ENCODE measurements around the gene UBE2B.
A peak's percentile ranks its signal among the peaks of the same experiment; 100 is the strongest.

The UBE2B gene

DNA sequence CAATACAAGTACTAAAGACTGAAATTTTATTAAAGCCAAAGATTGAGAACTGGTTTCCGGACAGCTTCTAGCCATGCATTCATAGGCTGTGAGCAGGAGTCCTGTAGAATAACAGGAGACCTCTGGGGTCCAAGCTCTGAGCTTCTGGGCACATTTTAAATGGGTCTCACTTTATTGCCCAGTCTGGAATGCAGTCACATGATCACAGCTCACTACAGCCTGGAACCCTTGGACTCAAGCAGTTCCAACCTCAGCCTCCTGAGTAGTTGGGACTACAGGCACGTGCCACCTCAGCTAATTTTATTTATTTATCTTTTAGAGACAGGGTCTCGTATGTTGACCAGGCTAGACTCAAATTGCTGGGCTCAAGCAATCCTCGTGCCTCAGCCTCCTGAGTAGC is 24.9 kb downstream of the UBE2B start:
- no peaks in the 10 kb centered on the region for H3K9me3 ChIP-seq (ENCODE audit: control insufficient read depth, insufficient read depth, low read length)
- H3K27me3 ChIP-seq (ENCODE audit: control insufficient read depth, insufficient read depth, low read length), result no peaks in the 10 kb centered on the region
- H3K4me3 ChIP-seq (ENCODE audit: low read length), result no peak overlapping the region
- no peaks in the 10 kb centered on the region for H3K4me1 ChIP-seq (ENCODE audit: control insufficient read depth, insufficient read depth, low read length)
- WGBS (ENCODE audit: insufficient coverage, insufficient read length), result no CpG with 5 or more reads among the region's 4 CpGs
- DNase-seq (ENCODE audit: low read depth, low spot score), result no peak
- H3K27ac ChIP-seq (ENCODE audit: low read length), result no peak overlapping the region
- H3K36me3 ChIP-seq (ENCODE audit: control insufficient read depth, insufficient read depth, low read length), result no peaks in the 10 kb centered on the region

DNA sequence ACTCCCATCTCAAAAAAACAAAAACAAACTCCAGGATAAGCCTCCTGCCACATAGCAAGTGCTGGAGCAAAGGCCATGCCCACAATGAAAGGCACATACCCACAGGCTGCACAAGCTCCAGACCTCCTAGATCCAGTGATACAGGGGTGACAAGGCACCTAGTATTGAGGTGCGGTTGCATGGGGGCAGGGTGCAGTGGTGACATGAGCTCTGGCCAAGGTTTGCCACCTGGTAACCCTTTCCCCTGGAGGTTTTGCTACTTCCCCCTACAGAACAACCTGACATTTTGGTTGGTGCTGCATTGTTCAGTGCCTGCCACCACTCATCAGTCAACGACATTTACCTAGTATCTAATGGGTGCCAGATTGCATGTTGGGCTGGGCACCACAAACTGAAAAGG is 25.8 kb downstream of the UBE2B start:
- no CpG with 5 or more reads among the region's 2 CpGs for WGBS (ENCODE audit: insufficient coverage, insufficient read length)
- H3K36me3 ChIP-seq (ENCODE audit: control insufficient read depth, insufficient read depth, low read length), result no peaks in the 10 kb centered on the region

DNA sequence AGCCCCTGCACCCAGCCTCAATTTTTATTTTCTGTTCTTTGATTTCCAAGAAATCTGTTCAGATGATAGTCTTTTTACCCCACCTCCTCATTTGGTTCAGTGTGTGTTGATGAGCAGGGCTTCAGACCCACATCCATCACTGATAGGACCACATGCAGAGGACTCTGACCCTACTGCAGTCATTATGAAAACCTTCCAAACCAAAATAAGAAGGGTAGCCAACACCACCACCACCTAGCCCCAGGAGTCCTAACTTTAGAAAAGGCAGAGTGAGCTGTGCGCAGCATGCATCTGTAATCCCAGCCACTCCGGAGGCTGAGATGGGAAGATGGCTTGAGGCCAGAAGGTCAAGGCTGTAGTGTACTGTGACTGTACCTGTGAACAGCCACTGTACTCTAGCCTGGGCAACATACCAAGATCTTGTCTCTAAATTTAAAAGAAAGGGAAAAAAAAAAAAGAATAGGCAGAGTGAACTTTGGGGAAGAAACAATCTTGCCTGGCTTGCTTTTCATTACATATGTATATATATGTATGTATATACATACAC is 27.3 kb downstream of the UBE2B start:
- no CpG with 5 or more reads among the region's 2 CpGs for WGBS (ENCODE audit: insufficient coverage, insufficient read length)
- no peak overlapping the region for H3K27ac ChIP-seq (ENCODE audit: low read length)
- no peaks in the 10 kb centered on the region for H3K9me3 ChIP-seq (ENCODE audit: control insufficient read depth, insufficient read depth, low read length)
- H3K4me1 ChIP-seq (ENCODE audit: control insufficient read depth, insufficient read depth, low read length), result no peaks in the 10 kb centered on the region
- no peak for DNase-seq (ENCODE audit: low read depth, low spot score)
- no peaks in the 10 kb centered on the region; the same call in 1 of the 2 replicates for H3K36me3 ChIP-seq (ENCODE audit: control insufficient read depth, insufficient read depth, low read length)
- H3K4me3 ChIP-seq (ENCODE audit: low read length), result no peak overlapping the region
- H3K27me3 ChIP-seq (ENCODE audit: control insufficient read depth, insufficient read depth, low read length), result no peaks in the 10 kb centered on the region

More for the DNA sequence above, 25.8 kb downstream of the UBE2B start:
- Histone ChIP-seq H3K27ac (ENCODE audit: low read length) (no peak overlapping the region), H3K9me3 (ENCODE audit: control insufficient read depth, insufficient read depth, low read length) (no peaks in the 10 kb centered on the region), H3K4me1 (ENCODE audit: control insufficient read depth, insufficient read depth, low read length) (no peaks in the 10 kb centered on the region), H3K4me3 (ENCODE audit: low read length) (no peak overlapping the region), H3K27me3 (ENCODE audit: control insufficient read depth, insufficient read depth, low read length) (no peaks in the 10 kb centered on the region)
- DNase-seq (ENCODE audit: low read depth, low spot score), result no peak

DNA sequence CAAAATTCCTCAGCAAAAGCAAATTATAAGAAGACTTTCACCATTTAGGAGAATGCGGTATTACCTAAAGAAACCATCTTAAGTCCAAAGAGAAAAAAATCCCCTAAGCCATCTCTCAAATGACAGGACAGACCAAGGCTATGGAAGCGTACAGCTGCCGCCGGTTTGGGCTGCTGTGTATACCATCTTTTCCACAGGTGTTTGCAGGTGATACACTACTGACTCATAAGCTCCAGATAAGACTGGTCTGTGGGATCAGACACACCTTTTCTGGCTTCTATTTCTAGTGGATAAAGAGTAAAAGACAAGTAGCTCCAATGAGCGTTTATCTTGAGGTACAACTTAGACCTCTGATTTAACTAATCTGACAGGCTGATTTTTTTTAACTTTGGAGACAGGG is 32.6 kb downstream of the UBE2B start:
- no peak overlapping the region for H3K27ac ChIP-seq (ENCODE audit: low read length)
- no peaks in the 10 kb centered on the region for H3K27me3 ChIP-seq (ENCODE audit: control insufficient read depth, insufficient read depth, low read length)
- no peak for DNase-seq (ENCODE audit: low read depth, low spot score)
- WGBS (ENCODE audit: insufficient coverage, insufficient read length), result no CpG with 5 or more reads among the region's 5 CpGs
- no peaks in the 10 kb centered on the region for H3K9me3 ChIP-seq (ENCODE audit: control insufficient read depth, insufficient read depth, low read length)
- H3K4me1 ChIP-seq (ENCODE audit: control insufficient read depth, insufficient read depth, low read length), result no peaks in the 10 kb centered on the region; the same call in 1 of the 2 replicates
- peaks cover 2% of the 10 kb centered on the region; the same call in 1 of the 2 replicates for H3K36me3 ChIP-seq (ENCODE audit: control insufficient read depth, insufficient read depth, low read length)
- no peak overlapping the region for H3K4me3 ChIP-seq (ENCODE audit: low read length)

DNA sequence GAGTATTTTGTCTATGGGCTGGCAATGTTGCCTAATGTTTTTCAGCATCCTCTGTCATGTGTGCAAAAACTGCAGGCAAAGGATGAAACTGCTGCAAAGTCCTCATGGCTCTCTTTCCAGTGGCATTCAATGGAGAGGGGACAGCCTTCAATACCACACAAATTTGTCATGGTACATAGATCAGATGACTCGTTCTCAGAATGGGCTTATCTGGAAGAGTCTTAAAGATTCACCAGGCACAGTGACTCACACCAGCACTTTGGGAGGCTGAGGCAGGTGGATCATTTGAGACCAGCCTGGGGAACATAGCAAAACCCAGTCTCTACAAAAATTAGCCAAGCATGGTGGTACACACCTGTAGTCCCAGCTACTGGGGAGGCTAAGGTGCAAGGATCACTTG is 35.0 kb downstream of the UBE2B start:
- peaks cover 2% of the 10 kb centered on the region; the same call in 1 of the 2 replicates for H3K36me3 ChIP-seq (ENCODE audit: control insufficient read depth, insufficient read depth, low read length)
- WGBS (ENCODE audit: insufficient coverage, insufficient read length), result no CpG with 5 or more reads among the region's 1 CpG
- H3K27ac ChIP-seq (ENCODE audit: low read length), result no peak overlapping the region
- no peak overlapping the region for H3K4me3 ChIP-seq (ENCODE audit: low read length)
- no peak for DNase-seq (ENCODE audit: low read depth, low spot score)
- no peaks in the 10 kb centered on the region for H3K9me3 ChIP-seq (ENCODE audit: control insufficient read depth, insufficient read depth, low read length)
- H3K4me1 ChIP-seq (ENCODE audit: control insufficient read depth, insufficient read depth, low read length), result no peaks in the 10 kb centered on the region; the same call in 1 of the 2 replicates
- no peaks in the 10 kb centered on the region for H3K27me3 ChIP-seq (ENCODE audit: control insufficient read depth, insufficient read depth, low read length)

DNA sequence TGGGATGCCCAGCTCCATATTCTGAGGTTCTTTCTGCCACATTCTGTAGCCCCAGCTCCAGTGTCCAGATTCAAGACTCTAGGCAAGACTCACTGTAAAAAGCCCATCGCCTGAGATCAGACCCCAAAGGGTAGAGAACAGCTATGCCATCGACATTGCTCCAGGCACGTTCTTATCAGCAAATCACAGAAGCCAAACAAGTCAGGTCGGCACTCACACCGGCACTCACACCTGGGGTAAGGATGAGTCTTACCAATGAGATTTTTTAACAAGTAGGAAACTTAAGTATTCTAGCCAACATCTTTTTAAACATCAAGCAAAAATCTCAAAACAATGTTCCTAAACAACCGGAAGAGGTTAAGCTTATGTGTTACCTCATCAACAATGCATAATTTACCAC is 38.0 kb downstream of the UBE2B start:
- H3K36me3 ChIP-seq (ENCODE audit: control insufficient read depth, insufficient read depth, low read length), result peaks cover 2% of the 10 kb centered on the region; the same call in 1 of the 2 replicates
- WGBS (ENCODE audit: insufficient coverage, insufficient read length), result no CpG with 5 or more reads among the region's 6 CpGs
- no peak overlapping the region for H3K27ac ChIP-seq (ENCODE audit: low read length)
- DNase-seq (ENCODE audit: low read depth, low spot score), result no peak
- H3K4me3 ChIP-seq (ENCODE audit: low read length), result no peak overlapping the region
- no peaks in the 10 kb centered on the region for H3K9me3 ChIP-seq (ENCODE audit: control insufficient read depth, insufficient read depth, low read length)
- no peaks in the 10 kb centered on the region for H3K27me3 ChIP-seq (ENCODE audit: control insufficient read depth, insufficient read depth, low read length)
- H3K4me1 ChIP-seq (ENCODE audit: control insufficient read depth, insufficient read depth, low read length), result peaks cover 5% of the 10 kb centered on the region

DNA sequence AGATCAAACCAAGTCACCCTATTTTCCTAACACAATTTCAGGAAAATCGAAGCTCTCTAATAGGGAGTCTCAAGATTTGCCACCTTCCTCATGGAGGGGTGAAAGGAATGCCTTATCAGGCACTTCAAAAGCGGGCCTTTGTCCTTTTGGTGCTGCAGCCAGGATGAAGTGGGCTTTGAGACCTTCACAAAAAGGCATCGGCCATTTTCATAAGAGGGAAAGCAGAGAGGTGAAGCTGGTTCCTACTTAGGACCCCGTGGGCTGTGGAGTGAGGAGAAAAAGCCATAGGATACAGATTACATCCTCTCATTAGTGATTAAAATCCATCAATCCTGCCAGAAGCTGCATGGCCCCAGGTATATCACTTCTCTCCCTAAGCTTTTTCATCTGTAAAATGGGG is 39.5 kb downstream of the UBE2B start:
- no peak for DNase-seq (ENCODE audit: low read depth, low spot score)
- Histone ChIP-seq H3K4me3 (ENCODE audit: low read length) (peak overlapping the region; percentile 90; the same call in 1 of the 2 replicates), H3K4me1 (ENCODE audit: control insufficient read depth, insufficient read depth, low read length) (peaks cover 5% of the 10 kb centered on the region; the same call in 1 of the 2 replicates), H3K27me3 (ENCODE audit: control insufficient read depth, insufficient read depth, low read length) (no peaks in the 10 kb centered on the region), H3K9me3 (ENCODE audit: control insufficient read depth, insufficient read depth, low read length) (no peaks in the 10 kb centered on the region), H3K27ac (ENCODE audit: low read length) (no peak overlapping the region), H3K36me3 (ENCODE audit: control insufficient read depth, insufficient read depth, low read length) (peaks cover 2% of the 10 kb centered on the region; the same call in 1 of the 2 replicates)
- WGBS (ENCODE audit: insufficient coverage, insufficient read length), result no CpG with 5 or more reads among the region's 4 CpGs

DNA sequence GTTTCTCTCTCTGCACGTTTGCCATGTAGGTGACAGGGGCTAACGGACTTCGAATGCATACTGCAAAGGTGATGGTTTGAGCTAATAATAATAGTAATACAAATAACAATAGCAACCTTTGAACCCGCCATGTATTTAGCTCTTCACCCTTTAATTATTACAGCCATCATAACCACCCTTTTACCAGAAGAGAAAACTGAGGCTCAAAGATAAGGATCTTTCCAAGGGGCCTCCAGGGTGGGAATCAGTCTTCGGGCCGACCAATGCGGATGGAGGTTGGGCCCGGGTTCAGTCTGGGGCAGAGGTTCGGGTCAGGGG is 39.8 kb downstream of the UBE2B start:
- no peak overlapping the region for H3K27ac ChIP-seq (ENCODE audit: low read length)
- WGBS (ENCODE audit: insufficient coverage, insufficient read length), result no CpG with 5 or more reads among the region's 9 CpGs

DNA sequence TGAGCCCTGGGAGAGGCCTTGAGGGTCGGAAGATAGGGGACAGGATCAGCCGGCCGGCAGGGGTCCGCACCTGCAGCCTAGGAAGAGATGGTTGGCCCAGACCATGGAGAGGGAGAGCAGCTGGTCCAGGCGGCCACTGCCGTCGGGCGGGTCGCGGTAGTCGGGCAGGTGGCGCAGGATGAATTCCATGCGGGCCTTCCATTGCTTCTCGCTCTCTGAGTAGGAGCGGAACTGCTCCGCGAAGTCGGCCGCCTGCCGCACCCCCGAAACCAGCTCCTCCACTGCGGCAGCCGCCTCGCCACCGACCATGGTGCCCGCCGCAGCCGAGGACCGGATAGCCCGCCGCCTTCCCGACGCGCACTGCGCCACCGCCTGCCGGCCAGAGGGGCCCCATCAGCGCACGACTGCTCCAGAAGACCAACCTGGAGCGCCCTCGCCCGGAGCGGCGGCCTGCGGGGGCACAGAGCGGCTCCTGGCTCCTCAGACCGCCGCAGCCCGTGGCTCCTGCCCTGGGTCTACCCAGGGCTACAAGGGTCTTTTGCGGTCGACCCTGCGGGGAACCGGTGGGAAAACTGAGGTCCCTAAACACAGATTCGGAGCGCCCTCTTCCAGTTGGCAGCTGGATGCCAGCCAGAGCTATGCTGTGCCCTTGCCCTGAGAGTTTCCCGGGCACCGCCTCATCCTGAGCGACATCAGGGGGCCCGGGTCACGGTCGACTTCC is 40.3 kb downstream of the UBE2B start, which contains the start of gene CDKN2AIPNL:
CDKN2AIPNL (minus strand) TSS at position 336 of the 721 bp plus-strand sequence; CDS start at position 309, 27 bp downstream.
- H3K9me3 ChIP-seq (ENCODE audit: control insufficient read depth, insufficient read depth, low read length), result no peaks in the 10 kb centered on the region
- no peaks in the 10 kb centered on the region for H3K36me3 ChIP-seq (ENCODE audit: control insufficient read depth, insufficient read depth, low read length)
- H3K4me1 ChIP-seq (ENCODE audit: control insufficient read depth, insufficient read depth, low read length), result peaks cover 5% of the 10 kb centered on the region; the same call in 1 of the 2 replicates
- no peak within 1 kb of the TSS for H3K27ac ChIP-seq (ENCODE audit: low read length)
- H3K4me3 ChIP-seq (ENCODE audit: low read length), result peak within 1 kb of the TSS; percentile 90
- H3K27me3 ChIP-seq (ENCODE audit: control insufficient read depth, insufficient read depth, low read length), result no peaks in the 10 kb centered on the region
- DNase-seq (ENCODE audit: low read depth, low spot score), result peak; percentile 81
- no CpG with 5 or more reads among the region's 61 CpGs for WGBS (ENCODE audit: insufficient coverage, insufficient read length)

More for the DNA sequence above, 39.8 kb downstream of the UBE2B start:
- Histone ChIP-seq H3K36me3 (ENCODE audit: control insufficient read depth, insufficient read depth, low read length) (peaks cover 2% of the 10 kb centered on the region; the same call in 1 of the 2 replicates), H3K9me3 (ENCODE audit: control insufficient read depth, insufficient read depth, low read length) (no peaks in the 10 kb centered on the region), H3K27me3 (ENCODE audit: control insufficient read depth, insufficient read depth, low read length) (no peaks in the 10 kb centered on the region), H3K4me3 (ENCODE audit: low read length) (peak overlapping the region; percentile 90), H3K4me1 (ENCODE audit: control insufficient read depth, insufficient read depth, low read length) (peaks cover 5% of the 10 kb centered on the region; the same call in 1 of the 2 replicates)
- DNase-seq (ENCODE audit: low read depth, low spot score), result no peak

DNA sequence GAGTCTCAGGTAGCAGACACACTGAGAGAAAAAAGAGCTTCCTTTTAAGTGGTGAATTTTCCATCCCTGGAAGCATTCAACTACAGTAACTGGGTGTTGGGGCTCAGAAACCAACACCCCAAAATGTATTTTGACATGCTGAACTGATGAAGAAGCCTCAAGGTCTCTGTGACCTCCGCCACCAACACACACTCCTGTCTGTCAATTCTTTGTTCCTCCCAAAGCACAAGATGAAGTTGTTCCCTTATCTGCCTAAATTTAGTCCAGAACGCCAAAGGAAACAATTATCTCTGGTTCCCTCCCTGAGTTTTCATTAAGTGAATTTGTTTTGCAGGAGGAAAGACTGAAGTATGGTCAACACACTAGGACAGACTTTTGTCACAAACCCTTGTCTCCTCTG is 41.7 kb downstream of the UBE2B start:
- H3K4me3 ChIP-seq (ENCODE audit: low read length), result no peak overlapping the region
- H3K9me3 ChIP-seq (ENCODE audit: control insufficient read depth, insufficient read depth, low read length), result no peaks in the 10 kb centered on the region
- no peak for DNase-seq (ENCODE audit: low read depth, low spot score)
- no peak overlapping the region for H3K27ac ChIP-seq (ENCODE audit: low read length)
- no peaks in the 10 kb centered on the region for H3K27me3 ChIP-seq (ENCODE audit: control insufficient read depth, insufficient read depth, low read length)
- peaks cover 5% of the 10 kb centered on the region; the same call in 1 of the 2 replicates for H3K4me1 ChIP-seq (ENCODE audit: control insufficient read depth, insufficient read depth, low read length)
- no peaks in the 10 kb centered on the region for H3K36me3 ChIP-seq (ENCODE audit: control insufficient read depth, insufficient read depth, low read length)
- no CpG with 5 or more reads among the region's 2 CpGs for WGBS (ENCODE audit: insufficient coverage, insufficient read length)

All from iPS DF 6.9 (cell line).